B cell (primary cell): ENCODE data around the gene PHF23. TPM values are rescaled to one million over a fixed set of nuclear protein-coding genes. Genes with fewer than 3 reads are reported as not detected.

Experiments used
- ATAC-seq: fragments of 200-7000 bp; cut with Tn5 transposase; one replicate; pipeline ENCODE4 v1.10.0; 2021; ENCODE audit warnings: low read depth, mild to moderate bottlenecking, moderate number of reproducible peaks, moderate library complexity
- CTCF ChIA-PET: fragments of 350-600 bp; sonication (Branson Sonifier 250); formaldehyde crosslinking; loops from one replicate; lab custom pipeline; 2021; ENCODE audit warnings: antibody characterized with exemption, inconsistent platforms; lab: Charles Lee
- POLR2A ChIA-PET: fragments of 350-600 bp; sonication (Branson Sonifier 250); formaldehyde crosslinking; loops from one replicate; lab custom pipeline; 2021; ENCODE audit warnings: antibody characterized with exemption; lab: Charles Lee
- DNase-seq: peaks from one replicate; pipeline ENCODE4 v3.0.0; 2013
- H2AFZ ChIP-seq: 2 replicates; pipeline ENCODE4 v1.6.1; 2012; ENCODE audit warnings: mild to moderate bottlenecking, low read depth, low read length; ENCODE audit not compliant: insufficient read depth, poor library complexity, severe bottlenecking
- H3K27ac ChIP-seq, 2 donors: 1 replicate in 1 of 2; 2 replicates in 1 of 2; pipeline ENCODE4 v1.5.1; 2012 to 2013; ENCODE audit warnings: low read length in 2 of 2, mild to moderate bottlenecking in 2 of 2, moderate library complexity in 1 of 2
- H3K27me3 ChIP-seq, 4 experiments: fragments of 200-600 bp in 1 of 4; sonication (generic) in 1 of 4; replicated peaks in 1 of 4; 1 replicate in 2 of 4; 2 replicates in 2 of 4; pipeline versions ENCODE4 v1.6.1 to v1.7.0; 2013 to 2016; ENCODE audit warnings: low read length in 3 of 4, mild to moderate bottlenecking in 2 of 4, mixed read lengths in 1 of 4, moderate library complexity in 1 of 4; ENCODE audit not compliant: insufficient read depth in 4 of 4, control insufficient read depth in 3 of 4; ENCODE audit errors: control extremely low read depth in 1 of 4
- H3K36me3 ChIP-seq, 2 experiments: replicated peaks in 1 of 2; 1 replicate in 1 of 2; 2 replicates in 1 of 2; pipeline versions ENCODE4 v1.6.1 to v1.7.1; 2013; ENCODE audit warnings: low read length in 1 of 2; ENCODE audit not compliant: insufficient read depth in 2 of 2, control insufficient read depth in 1 of 2; ENCODE audit errors: control extremely low read depth in 1 of 2, extremely low read depth in 1 of 2
- H3K4me1 ChIP-seq, 2 donors: fragments of 200-600 bp in 1 of 2; sonication (generic) in 1 of 2; 1 replicate in 1 of 2; 2 replicates in 1 of 2; pipeline versions ENCODE4 v1.5.1 to v1.6.1; 2013 to 2017; ENCODE audit warnings: low read length in 2 of 2; ENCODE audit not compliant: control insufficient read depth in 2 of 2, insufficient read depth in 2 of 2
- H3K4me2 ChIP-seq: replicated peaks from 2 replicates; pipeline ENCODE3; 2012; ENCODE audit warnings: mild to moderate bottlenecking, low read depth, low read length; ENCODE audit not compliant: poor library complexity, severe bottlenecking
- H3K4me3 ChIP-seq, 5 experiments: fragments of 200-600 bp in 1 of 5; sonication (generic) in 1 of 5; 1 replicate in 3 of 5; 2 replicates in 2 of 5; pipeline versions ENCODE4 v1.5.1 to v1.7.0; 2011 to 2016; ENCODE audit warnings: low read length in 4 of 5, mild to moderate bottlenecking in 4 of 5, low read depth in 2 of 5, control low read depth in 1 of 5, moderate library complexity in 1 of 5; ENCODE audit not compliant: insufficient read depth in 1 of 5; ENCODE audit errors: control extremely low read depth in 1 of 5, extremely low read depth in 1 of 5
- H3K79me2 ChIP-seq: fragments of 200-600 bp; sonication (generic); one replicate; pipeline ENCODE4 v1.6.0; 2016; ENCODE audit warnings: low read length; ENCODE audit not compliant: control insufficient read depth, insufficient read depth
- H3K9ac ChIP-seq: fragments of 200-600 bp; sonication (generic); 2 replicates; pipeline ENCODE4 v1.6.1; 2017; ENCODE audit warnings: mild to moderate bottlenecking, low read length, moderate library complexity
- H3K9me3 ChIP-seq, 3 donors: one replicate each; pipeline versions ENCODE4 v1.6.1 to v1.7.1; 2013; ENCODE audit warnings: low read length in 2 of 3; ENCODE audit not compliant: control insufficient read depth in 2 of 3, insufficient read depth in 1 of 3; ENCODE audit errors: control extremely low read depth in 1 of 3
- H4K20me1 ChIP-seq: 2 replicates; pipeline ENCODE4 v1.6.0; 2012; ENCODE audit warnings: mild to moderate bottlenecking, low read length; ENCODE audit not compliant: insufficient read depth, control insufficient read depth, poor library complexity, severe bottlenecking
- H3K27ac Mint-ChIP-seq: one replicate; pipeline ENCODE4 v1.8.0; 2021; ENCODE audit warnings: mixed read lengths
- H3K27me3 Mint-ChIP-seq: one replicate; pipeline ENCODE4 v1.8.0; 2021; ENCODE audit warnings: mixed read lengths
- H3K4me1 Mint-ChIP-seq: one replicate; pipeline ENCODE4 v1.8.0; 2021; ENCODE audit warnings: mixed read lengths
- H3K4me3 Mint-ChIP-seq: one replicate; pipeline ENCODE4 v1.8.0; 2021; ENCODE audit warnings: mixed read lengths
- H3K9me3 Mint-ChIP-seq: one replicate; pipeline ENCODE4 v1.8.0; 2022; ENCODE audit warnings: mixed read lengths; ENCODE audit not compliant: insufficient read depth
- EZH2 ChIP-seq: IDR thresholded peaks from 2 replicates; pipeline ENCODE4 v1.6.1; 2012; ENCODE audit warnings: borderline replicate concordance, low read depth, mild to moderate bottlenecking, moderate library complexity, low read length; ENCODE audit not compliant: insufficient read depth, poor library complexity, severe bottlenecking
- WGBS: methylation state at CpG from one replicate; pipeline ENCODE4 v1.1.5; 2013; ENCODE audit warnings: missing lambda C conversion rate; ENCODE audit not compliant: insufficient coverage; 5-methylcytosine and 5-hydroxymethylcytosine counted together
- intact Hi-C: fragments of 100-400 bp; cut with micrococcal nuclease; formaldehyde crosslinking; loops from one replicate; pipeline ENCODE4 v1.10.0; 2022
- polyA plus RNA-seq: library from polyadenylated mRNA; depleted of rRNA; stranded (reverse); fragments of >200 nt; gene quantifications from 2 replicates; pipeline ENCODE4 v1.2.3, GENCODE V29; 2012
- total RNA-seq, 2 donors: library from RNA; stranded (reverse); fragments of 120-200 nt in 1 of 2; gene quantifications; 1 replicate in 1 of 2; 2 replicates in 1 of 2; pipeline versions ENCODE4 v1.2.3 to v1.2.4, GENCODE V29; 2013 to 2022
- TF ChIP-seq, protein P1 (sequence below): fragments of 200-600 bp; IDR thresholded peaks from one replicate; pipeline ENCODE4 v1.8.0; 2022; ENCODE audit warnings: antibody characterized with exemption, mild to moderate bottlenecking

Gene PHF23
- total and polyA plus RNA-seq, 2 donors (not counting 1 experiment from before 2014, with no cell fraction given), result 17.6 to 42.3 TPM

GRCh38 chr17:7225711-7226331 is 13.4 kb downstream of the PHF23 start:
- no peak for TF ChIP-seq EZH2
- TF ChIP-seq, protein P1, sequence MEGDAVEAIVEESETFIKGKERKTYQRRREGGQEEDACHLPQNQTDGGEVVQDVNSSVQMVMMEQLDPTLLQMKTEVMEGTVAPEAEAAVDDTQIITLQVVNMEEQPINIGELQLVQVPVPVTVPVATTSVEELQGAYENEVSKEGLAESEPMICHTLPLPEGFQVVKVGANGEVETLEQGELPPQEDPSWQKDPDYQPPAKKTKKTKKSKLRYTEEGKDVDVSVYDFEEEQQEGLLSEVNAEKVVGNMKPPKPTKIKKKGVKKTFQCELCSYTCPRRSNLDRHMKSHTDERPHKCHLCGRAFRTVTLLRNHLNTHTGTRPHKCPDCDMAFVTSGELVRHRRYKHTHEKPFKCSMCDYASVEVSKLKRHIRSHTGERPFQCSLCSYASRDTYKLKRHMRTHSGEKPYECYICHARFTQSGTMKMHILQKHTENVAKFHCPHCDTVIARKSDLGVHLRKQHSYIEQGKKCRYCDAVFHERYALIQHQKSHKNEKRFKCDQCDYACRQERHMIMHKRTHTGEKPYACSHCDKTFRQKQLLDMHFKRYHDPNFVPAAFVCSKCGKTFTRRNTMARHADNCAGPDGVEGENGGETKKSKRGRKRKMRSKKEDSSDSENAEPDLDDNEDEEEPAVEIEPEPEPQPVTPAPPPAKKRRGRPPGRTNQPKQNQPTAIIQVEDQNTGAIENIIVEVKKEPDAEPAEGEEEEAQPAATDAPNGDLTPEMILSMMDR, result no peak
- Mint-ChIP-seq H3K4me3 (no peak overlapping the region), H3K27me3 (no peaks in the 10 kb centered on the region), H3K4me1 (peaks cover 7% of the 10 kb centered on the region), H3K27ac (no peak overlapping the region), H3K9me3 (no peaks in the 10 kb centered on the region)
- intact Hi-C loops, result no loop called here
- Histone ChIP-seq H3K9me3 (no peaks in the 10 kb centered on the region), H3K79me2 (peaks cover 11% of the 10 kb centered on the region), H3K4me1 (peaks cover under 1 to 5% of the 10 kb centered on the region in 2 donors), H3K9ac (no peak overlapping the region), H3K4me3 (no peak overlapping the region), H3K27ac (no peak overlapping the region), H3K4me2 (no peak overlapping the region), H3K27me3 (no peaks in the 10 kb centered on the region), H3K36me3 (peaks cover 0 to 78% of the 10 kb centered on the region in 2 experiments), H4K20me1 (no peaks in the 10 kb centered on the region), H2AFZ (no peak overlapping the region)
- DNase-seq (no peak), ATAC-seq (no peak)
- 96% methylated on average over 9 of the region's 21 CpGs for WGBS
- ChIA-PET POLR2A (interaction anchor here (0.6 kb wide), 1 partner anchor 12 kb away, joined by 3 read pairs; no protein-coding TSS in a partner anchor), CTCF (interaction anchor here (0.5 kb wide), 1 partner anchor 70 kb away, joined by 4 read pairs; no protein-coding TSS in a partner anchor)

- TF ChIP-seq, protein P1, result no peak
- no peak for TF ChIP-seq EZH2
- CTCF ChIA-PET, result no interaction called here
- Mint-ChIP-seq H3K4me3 (no peak overlapping the region), H3K27me3 (no peaks in the 10 kb centered on the region), H3K27ac (no peak overlapping the region), H3K9me3 (no peaks in the 10 kb centered on the region), H3K4me1 (peaks cover 14% of the 10 kb centered on the region)
- Histone ChIP-seq H3K4me3 (no peak overlapping the region), H3K4me1 (peaks cover 7 to 13% of the 10 kb centered on the region in 2 donors), H3K79me2 (no peaks in the 10 kb centered on the region), H4K20me1 (no peaks in the 10 kb centered on the region), H2AFZ (no peak overlapping the region), H3K36me3 (peaks cover 0 to 68% of the 10 kb centered on the region in 2 experiments), H3K9me3 (no peaks in the 10 kb centered on the region), H3K9ac (no peak overlapping the region), H3K27ac (no peak overlapping the region), H3K4me2 (no peak overlapping the region), H3K27me3 (no peaks in the 10 kb centered on the region)
- POLR2A ChIA-PET, result interaction anchor here (1.1 kb wide), 1 partner anchor 10 kb away, joined by 4 read pairs; the partner anchor contains the start of gene DVL2
- intact Hi-C loops, result no loop called here
- ATAC-seq (no peak), DNase-seq (no peak)
- WGBS, result 95% methylated on average over 14 of the region's 15 CpGs
Measured at GRCh38 chr17:7224661-7225111, 14.6 kb downstream of the PHF23 start.
